ENCODE results near the gene MYBPHL.

GRCh38 chr1:109294481-109294880 lies 12.3 kb downstream of the MYBPHL start:
- TF ChIP-seq ARNTL (CRISPR knock-in tag; IDR thresholded peaks at IDR 0.05; ENCODE audit: borderline replicate concordance, low read depth), result no peak
- no peak for TF ChIP-seq TSHZ2 (CRISPR knock-in tag; IDR thresholded peaks at IDR 0.05)
- TF ChIP-seq RARB (CRISPR knock-in tag; IDR thresholded peaks at IDR 0.05), result no peak
- TF ChIP-seq CSRNP3 (CRISPR knock-in tag; IDR thresholded peaks at IDR 0.05), result no peak
- no peak for TF ChIP-seq TCF4 (CRISPR knock-in tag; IDR thresholded peaks at IDR 0.05; ENCODE audit: borderline replicate concordance)
- no peak for TF ChIP-seq ZC3H10 (CRISPR knock-in tag; IDR thresholded peaks at IDR 0.05)
- TF ChIP-seq PATZ1 (CRISPR knock-in tag; IDR thresholded peaks at IDR 0.05; ENCODE audit: borderline replicate concordance), result no peak
- no peak for TF ChIP-seq ZFP3 (CRISPR knock-in tag; IDR thresholded peaks at IDR 0.05)
- TF ChIP-seq ZNF565 (CRISPR knock-in tag; conservative IDR thresholded peaks at IDR 0.05; ENCODE audit: low read depth), result no peak
- no peak for TF ChIP-seq ISL1 (CRISPR knock-in tag; IDR thresholded peaks at IDR 0.05)
- TF ChIP-seq CREB5 (CRISPR knock-in tag; IDR thresholded peaks at IDR 0.05; ENCODE audit: low read depth), result no peak
- no peak for TF ChIP-seq TOX (CRISPR knock-in tag; IDR thresholded peaks at IDR 0.05; ENCODE audit: borderline replicate concordance)
- no peak for TF ChIP-seq OSR1 (CRISPR knock-in tag; IDR thresholded peaks at IDR 0.05)
